Stomach (tissue), 9 donors: ENCODE measurements around the gene TRIM2. TPM values are rescaled to one million over a fixed set of nuclear protein-coding genes. Genes with fewer than 3 reads are reported as not detected.

Experiments used
- DNase-seq, 2 donors: peaks; one replicate each; pipeline versions ENCODE4 v3.0.0 to v3.0.0-alpha.2; 2013 to 2019
- H3K27ac ChIP-seq, 5 donors: fragments of 200-600 bp in 4 of 5; sonication (generic) in 4 of 5; one replicate each; pipeline ENCODE4 v1.5.1; 2013 to 2019; ENCODE audit warnings: mild to moderate bottlenecking in 1 of 5, moderate library complexity in 1 of 5
- H3K27me3 ChIP-seq, 3 donors: fragments of 200-600 bp; sonication (generic); one replicate each; pipeline ENCODE4 v1.5.1; 2017 to 2019; ENCODE audit warnings: mixed run types in 1 of 3
- H3K36me3 ChIP-seq, 4 donors: fragments of 200-600 bp; sonication (generic); 1 replicate in 3 of 4; 2 replicates in 1 of 4; pipeline ENCODE4 v1.5.1; 2016 to 2019
- H3K4me1 ChIP-seq, 4 donors: fragments of 200-600 bp; sonication (generic); one replicate each; pipeline ENCODE4 v1.5.1; 2016 to 2019
- H3K4me3 ChIP-seq, 4 donors: fragments of 200-600 bp; sonication (generic) in 3 of 4; one replicate each; pipeline ENCODE4 v1.5.1; 2016 to 2019; ENCODE audit warnings: mild to moderate bottlenecking in 1 of 4
- H3K9me3 ChIP-seq, 4 donors: fragments of 200-600 bp; sonication (generic); one replicate each; pipeline ENCODE4 v1.5.1; 2016 to 2019
- CTCF ChIP-seq, 7 experiments: fragments of 450-650 bp in 4 of 7; fragments of 200-600 bp in 3 of 7; sonication (generic) in 3 of 7; IDR thresholded peaks; one replicate each; pipeline ENCODE4 v1.5.1; 2016 to 2019; ENCODE audit warnings: antibody characterized with exemption in 7 of 7, control low read depth in 2 of 7, mild to moderate bottlenecking in 1 of 7
- EP300 ChIP-seq: sonication (generic); formaldehyde crosslinking; IDR thresholded peaks from one replicate; pipeline ENCODE4 v1.6.1; 2017; ENCODE audit warnings: antibody characterized with exemption
- POLR2A ChIP-seq, 4 donors: fragments of 450-650 bp; IDR thresholded peaks; one replicate each; pipeline ENCODE4 v1.6.1; 2016; ENCODE audit warnings: antibody characterized with exemption in 4 of 4, control low read depth in 2 of 4, mild to moderate bottlenecking in 1 of 4, moderate library complexity in 1 of 4
- POLR2AphosphoS5 ChIP-seq, 3 donors: sonication (generic); formaldehyde crosslinking; IDR thresholded peaks; one replicate each; pipeline ENCODE4 v1.6.1; 2016; ENCODE audit warnings: antibody characterized with exemption in 3 of 3
- WGBS, 5 donors: extraction: QIAGEN DNeasy Blood & Tissue Kit in 3 of 5; methylation state at CpG; one replicate each; pipeline versions ENCODE4 v1.1.5 to v1.1.7; 2013 to 2018; 5-methylcytosine and 5-hydroxymethylcytosine counted together
- intact Hi-C: fragments of 100-400 bp; cut with DNase I; formaldehyde crosslinking; loops from one replicate; pipeline ENCODE4 v1.15.1; 2023; ENCODE audit warnings: low total_unique reads
- polyA plus RNA-seq, 3 donors: library from polyadenylated mRNA; stranded (reverse); fragments of 200-250 nt; gene quantifications; one replicate each; pipeline ENCODE4 v1.2.3, GENCODE V29; 2013
- total RNA-seq, 5 donors: library from RNA; depleted of rRNA; stranded (reverse); fragments of >200 nt; gene quantifications; one replicate each; pipeline versions ENCODE4 v1.1.0 to v1.2.3, GENCODE V29; 2014 to 2016
- donor health status: healthy with polysubstance abuse.
- donor health status: Bipolar disorder and iron deficiency.
- donor health status: healthy.

Gene TRIM2
- total and polyA plus RNA-seq, 8 donors, result 11.2 to 327 (median 53.8) TPM

- no peak for DNase-seq
- Histone ChIP-seq H3K27me3 (no peaks in the 10 kb centered on the region), H3K4me3 (no peak overlapping the region), H3K27ac (peak overlapping the region in 1 of 5 donors; percentile 18), H3K4me1 (peaks cover 15 to 56% (median 40%) of the 10 kb centered on the region in 4 donors), H3K36me3 (peaks cover 0 to 4% (median 0%) of the 10 kb centered on the region in 4 donors), H3K9me3 (no peaks in the 10 kb centered on the region)
- intact Hi-C loops, result no loop called here
- TF ChIP-seq POLR2AphosphoS5 (IDR thresholded peaks at IDR 0.05) (no peak), CTCF (IDR thresholded peaks at IDR 0.05) (no peak), POLR2A (IDR thresholded peaks at IDR 0.05) (no peak), EP300 (no peak)
- 42 to 62% (median 50%) methylated on average over 3 of the region's 3 CpGs for WGBS, 5 donors
These were observed 47.9 kb downstream of the TRIM2 start for GRCh38 chr4:153252122-153252521.

GRCh38 chr4:153255233-153255632 is 51.0 kb downstream of the TRIM2 start:
- TF ChIP-seq EP300 (no peak), POLR2AphosphoS5 (IDR thresholded peaks at IDR 0.05) (no peak), POLR2A (IDR thresholded peaks at IDR 0.05) (no peak), CTCF (IDR thresholded peaks at IDR 0.05) (no peak)
- Histone ChIP-seq H3K9me3 (no peaks in the 10 kb centered on the region), H3K4me1 (peaks cover 8 to 59% (median 29%) of the 10 kb centered on the region in 4 donors), H3K4me3 (no peak overlapping the region), H3K27me3 (no peaks in the 10 kb centered on the region), H3K27ac (no peak overlapping the region), H3K36me3 (peaks cover 0 to 4% (median 0%) of the 10 kb centered on the region in 4 donors)
- DNase-seq, result no peak
- WGBS, 5 donors, result 61 to 92% (median 83%) methylated on average over 3 of the region's 3 CpGs
- intact Hi-C loops, result no loop called here

DNA sequence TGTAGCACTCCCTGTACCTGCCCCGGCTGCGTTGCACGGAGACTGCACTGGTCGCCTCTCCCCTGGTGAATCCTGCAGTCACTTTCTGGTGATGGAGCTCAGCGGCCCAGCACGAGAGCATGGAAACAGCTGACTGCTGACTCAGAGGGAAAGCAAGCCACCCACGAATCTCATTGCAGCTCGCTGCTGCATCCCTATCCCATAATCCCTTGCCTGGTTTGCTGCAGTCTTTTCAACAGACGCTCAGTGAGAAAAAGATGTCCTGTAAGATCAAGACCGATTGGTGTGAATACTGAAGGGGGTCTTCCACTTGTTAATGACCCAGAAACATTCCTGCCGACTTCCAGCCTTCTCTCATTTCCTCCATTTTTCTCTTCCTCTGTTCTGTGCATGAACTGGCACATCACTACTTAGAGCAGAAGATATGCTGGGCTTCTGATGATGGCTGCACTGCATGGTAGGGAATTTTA is 52.9 kb downstream of the TRIM2 start:
- intact Hi-C loops, result no loop called here
- TF ChIP-seq CTCF (IDR thresholded peaks at IDR 0.05) (no peak), EP300 (no peak), POLR2A (IDR thresholded peaks at IDR 0.05) (no peak), POLR2AphosphoS5 (IDR thresholded peaks at IDR 0.05) (no peak)
- Histone ChIP-seq H3K4me3 (no peak overlapping the region), H3K36me3 (peaks cover 0 to 4% (median 0%) of the 10 kb centered on the region in 4 donors), H3K27me3 (no peaks in the 10 kb centered on the region), H3K27ac (peak overlapping the region in 1 of 5 donors; percentile 46), H3K4me1 (peaks cover 5 to 49% (median 22%) of the 10 kb centered on the region in 4 donors), H3K9me3 (peaks cover 0 to 7% (median 6%) of the 10 kb centered on the region in 4 donors)
- peak in 1 of 2 donors; percentile 74 for DNase-seq
- 39 to 59% (median 42%) methylated on average over 11 of the region's 11 CpGs for WGBS, 5 donors

DNA sequence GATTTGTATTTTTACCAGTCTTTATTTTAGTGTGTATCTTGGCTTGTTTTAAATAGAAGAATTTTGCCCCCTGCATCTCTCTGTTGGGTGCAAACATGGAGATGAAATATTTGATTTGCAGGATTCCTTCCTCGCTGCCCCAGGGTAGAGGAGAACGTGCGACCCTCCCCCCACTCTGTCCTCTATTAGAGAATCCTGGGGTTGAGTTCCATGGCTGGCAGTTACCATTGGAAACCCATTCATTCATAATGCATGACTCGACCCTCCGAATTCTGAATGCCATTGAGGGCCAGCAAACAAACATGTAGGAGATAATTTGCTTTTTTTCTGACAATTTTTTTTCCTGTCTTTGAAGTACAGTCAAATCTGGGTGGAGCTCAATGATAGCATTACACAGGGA is 53.7 kb downstream of the TRIM2 start:
- WGBS, 5 donors, result 33 to 58% (median 50%) methylated on average over 5 of the region's 5 CpGs
- Histone ChIP-seq H3K4me1 (peaks cover 5 to 44% (median 22%) of the 10 kb centered on the region in 4 donors), H3K27me3 (no peaks in the 10 kb centered on the region), H3K4me3 (no peak overlapping the region), H3K9me3 (peaks cover 0 to 10% (median 6%) of the 10 kb centered on the region in 4 donors), H3K27ac (no peak overlapping the region), H3K36me3 (peaks cover 0 to 4% (median 0%) of the 10 kb centered on the region in 4 donors)
- intact Hi-C loops, result no loop called here
- DNase-seq, result no peak
- no peak for TF ChIP-seq EP300
- no peak for TF ChIP-seq POLR2AphosphoS5 (IDR thresholded peaks at IDR 0.05)
- no peak for TF ChIP-seq CTCF (IDR thresholded peaks at IDR 0.05)
- no peak for TF ChIP-seq POLR2A (IDR thresholded peaks at IDR 0.05)
